GM21825 (cell line): ENCODE data around the gene TBC1D2.

ENCODE experiments used
- ATAC-seq: cut with Tn5 transposase; IDR thresholded peaks from one replicate; pipeline ENCODE4 v1.9.1; 2021; ENCODE audit warnings: mild to moderate bottlenecking, moderate library complexity; ENCODE audit not compliant: unreplicated experiment

The TBC1D2 gene

GRCh38 chr9:98219364-98219716 lies 36.1 kb downstream of the TBC1D2 start:
- no peak for ATAC-seq

- no peak for ATAC-seq
Observed at GRCh38 chr9:98218562-98219363, 36.7 kb downstream of the TBC1D2 start.

- no peak for ATAC-seq
Observed at GRCh38 chr9:98217255-98217654, 38.2 kb downstream of the TBC1D2 start.

- ATAC-seq = no peak
Observed at GRCh38 chr9:98216391-98216790, 39.1 kb downstream of the TBC1D2 start.

- ATAC-seq = no peak
Observed at GRCh38 chr9:98215821-98216220, 39.6 kb downstream of the TBC1D2 start.

- no peak for ATAC-seq
Observed at GRCh38 chr9:98215271-98215670, 40.2 kb downstream of the TBC1D2 start.

- no peak for ATAC-seq
Observed at GRCh38 chr9:98214811-98215210, 40.6 kb downstream of the TBC1D2 start.

- no peak for ATAC-seq
Observed at GRCh38 chr9:98211260-98211659, 44.2 kb downstream of the TBC1D2 start.

- no peak for ATAC-seq
Observed at GRCh38 chr9:98210435-98210834, 45.0 kb downstream of the TBC1D2 start.

- no peak for ATAC-seq
Observed at GRCh38 chr9:98209530-98209929, 45.9 kb downstream of the TBC1D2 start.

- ATAC-seq = no peak
Observed at GRCh38 chr9:98208635-98209034, 46.8 kb downstream of the TBC1D2 start.

- no peak for ATAC-seq
Observed at GRCh38 chr9:98207606-98208005, 47.8 kb downstream of the TBC1D2 start.

GRCh38 chr9:98206754-98207153 lies 48.7 kb downstream of the TBC1D2 start:
- ATAC-seq = no peak

- no peak for ATAC-seq
Observed at GRCh38 chr9:98204692-98205091, 50.8 kb downstream of the TBC1D2 start.

- ATAC-seq = no peak
Observed at GRCh38 chr9:98203153-98203552, 52.3 kb downstream of the TBC1D2 start.

GRCh38 chr9:98202252-98202651 lies 53.2 kb downstream of the TBC1D2 start:
- ATAC-seq = no peak

GRCh38 chr9:98201749-98202148 lies 53.7 kb downstream of the TBC1D2 start:
- no peak for ATAC-seq

GRCh38 chr9:98201102-98201501 lies 54.3 kb downstream of the TBC1D2 start:
- ATAC-seq = no peak

GRCh38 chr9:98199388-98200033 lies 55.9 kb downstream of the TBC1D2 start:
- ATAC-seq = no peak

GRCh38 chr9:98195671-98196070 lies 59.8 kb downstream of the TBC1D2 start:
- no peak for ATAC-seq

- ATAC-seq = no peak
Observed at GRCh38 chr9:98193336-98193944, 62.0 kb downstream of the TBC1D2 start.
